HepG2 (cell line): ENCODE results near the gene S100A16. TPM values are rescaled to one million over a fixed set of nuclear protein-coding genes. Genes with fewer than 3 reads are reported as not detected.

Experiments used
- ARID4A ChIP-seq: sonication (generic); formaldehyde crosslinking; IDR thresholded peaks from 2 replicates; pipeline ENCODE4 v1.5.0; 2020; ENCODE audit warnings: mild to moderate bottlenecking, missing genetic modification reagents, borderline replicate concordance
- ARID5B ChIP-seq: IDR thresholded peaks from 2 replicates; pipeline ENCODE4 v1.4.0; 2020; ENCODE audit warnings: mild to moderate bottlenecking, missing genetic modification reagents
- FOXM1 ChIP-seq: sonication (generic); formaldehyde crosslinking; IDR thresholded peaks from 2 replicates; pipeline ENCODE4 v1.5.0; 2020; ENCODE audit warnings: missing genetic modification reagents
- FOXP4 ChIP-seq: sonication (generic); formaldehyde crosslinking; IDR thresholded peaks from 2 replicates; pipeline ENCODE4 v1.4.0; 2020; ENCODE audit warnings: missing genetic modification reagents
- HDAC2 ChIP-seq: sonication (generic); formaldehyde crosslinking; IDR thresholded peaks from 2 replicates; pipeline ENCODE4 v1.4.0; 2020; ENCODE audit warnings: missing genetic modification reagents
- KAT8 ChIP-seq: IDR thresholded peaks from 2 replicates; pipeline ENCODE4 v1.6.1; 2016; ENCODE audit warnings: missing genetic modification reagents, missing compliant biosample characterization
- KDM6A ChIP-seq: IDR thresholded peaks from 2 replicates; pipeline ENCODE4 v1.6.1; 2016; ENCODE audit warnings: low read depth
- SMARCE1 ChIP-seq: fragments of 450-650 bp; IDR thresholded peaks from 2 replicates; pipeline ENCODE4 v1.6.1; 2017; ENCODE audit warnings: borderline replicate concordance
- WIZ ChIP-seq: sonication (generic); formaldehyde crosslinking; IDR thresholded peaks from 2 replicates; pipeline ENCODE4 v1.5.1; 2020; ENCODE audit warnings: mild to moderate bottlenecking, missing genetic modification reagents
- ZBTB20 ChIP-seq: sonication (generic); formaldehyde crosslinking; IDR thresholded peaks from 2 replicates; pipeline ENCODE4 v1.8.1; 2023; ENCODE audit warnings: missing genetic modification reagents, low read depth, mild to moderate bottlenecking, borderline replicate concordance
- ZBTB44 ChIP-seq: sonication (generic); formaldehyde crosslinking; IDR thresholded peaks from 2 replicates; pipeline ENCODE4 v1.4.0; 2020; ENCODE audit warnings: missing genetic modification reagents
- ZNF180 ChIP-seq: sonication (generic); formaldehyde crosslinking; IDR thresholded peaks from 2 replicates; pipeline ENCODE4 v1.4.0; 2020; ENCODE audit warnings: low read depth, missing genetic modification reagents, borderline replicate concordance
- ZNF296 ChIP-seq: sonication (generic); formaldehyde crosslinking; conservative IDR thresholded peaks from 2 replicates; pipeline ENCODE4 v1.5.0; 2020; ENCODE audit warnings: mild to moderate bottlenecking, missing genetic modification reagents
- ZNF317 ChIP-seq: sonication (generic); formaldehyde crosslinking; IDR thresholded peaks from 2 replicates; pipeline ENCODE4 v1.5.0; 2020; ENCODE audit warnings: mild to moderate bottlenecking, missing genetic modification reagents
- ZNF782 ChIP-seq: sonication (generic); formaldehyde crosslinking; IDR thresholded peaks from 2 replicates; pipeline ENCODE4 v1.4.0; 2020; ENCODE audit warnings: missing genetic modification reagents, mild to moderate bottlenecking, borderline replicate concordance
- polyA plus RNA-seq, 8 experiments: library from polyadenylated mRNA; depleted of rRNA in 3 of 8; stranded (reverse) in 7 of 8; unstranded in 1 of 8; fragments of >200 nt; fragmentation: Illumina TruSeq in 4 of 8; extraction: Trizol in 4 of 8; gene quantifications; 2 replicates each; pipeline versions ENCODE4 v1.2.1 to v1.2.3, GENCODE V29; 2011 to 2016; ENCODE audit warnings: low read depth in 4 of 8, missing spikeins in 1 of 8, mixed read lengths in 1 of 8; ENCODE audit not compliant: insufficient read depth in 1 of 8
- total RNA-seq, 5 experiments: library from RNA; depleted of rRNA; stranded (reverse); fragments of >200 nt; fragmentation: Illumina TruSeq; extraction: Trizol; gene quantifications; 2 replicates each; pipeline ENCODE4 v1.2.3, GENCODE V29; 2016; ENCODE audit warnings: low read depth in 1 of 5

The S100A16 gene
- total and polyA plus RNA-seq, 2 of the 13 experiments (the other 11 are each of a cell fraction or from before 2014, with no cell fraction given) = 46.0 to 195 TPM

GRCh38 chr1:153608742-153609584 is 4.0 kb downstream of the S100A16 start (continued):
- TF ChIP-seq FOXP4 (CRISPR knock-in tag) = peak; percentile 46; the same call in 1 of the 2 replicates
- no peak for TF ChIP-seq ZNF180 (CRISPR knock-in tag)
- no peak for TF ChIP-seq WIZ (CRISPR knock-in tag)
- peak; percentile 28 for TF ChIP-seq HDAC2 (CRISPR knock-in tag)
- peak; percentile 58; the same call in 1 of the 2 replicates for TF ChIP-seq ZBTB20
- TF ChIP-seq ZNF317 (CRISPR knock-in tag) = no peak
- no peak for TF ChIP-seq ZBTB44 (CRISPR knock-in tag)
- no peak for TF ChIP-seq FOXM1
- TF ChIP-seq KDM6A (CRISPR knock-in tag) = peak; percentile 64
- peak; percentile 59; the same call in 1 of the 2 replicates for TF ChIP-seq ZNF782 (CRISPR knock-in tag)
- TF ChIP-seq KAT8 (CRISPR knock-in tag) = peak; percentile 58
- TF ChIP-seq ARID4A = peak; percentile 57; the same call in 1 of the 2 replicates
- TF ChIP-seq SMARCE1 = no peak
- peak; percentile 18; the same call in 1 of the 2 replicates for TF ChIP-seq ARID5B (CRISPR knock-in tag)
- TF ChIP-seq ZNF296 (CRISPR knock-in tag) = no peak
